ENCODE measurements around the gene COLEC11.

The COLEC11 gene

DNA sequence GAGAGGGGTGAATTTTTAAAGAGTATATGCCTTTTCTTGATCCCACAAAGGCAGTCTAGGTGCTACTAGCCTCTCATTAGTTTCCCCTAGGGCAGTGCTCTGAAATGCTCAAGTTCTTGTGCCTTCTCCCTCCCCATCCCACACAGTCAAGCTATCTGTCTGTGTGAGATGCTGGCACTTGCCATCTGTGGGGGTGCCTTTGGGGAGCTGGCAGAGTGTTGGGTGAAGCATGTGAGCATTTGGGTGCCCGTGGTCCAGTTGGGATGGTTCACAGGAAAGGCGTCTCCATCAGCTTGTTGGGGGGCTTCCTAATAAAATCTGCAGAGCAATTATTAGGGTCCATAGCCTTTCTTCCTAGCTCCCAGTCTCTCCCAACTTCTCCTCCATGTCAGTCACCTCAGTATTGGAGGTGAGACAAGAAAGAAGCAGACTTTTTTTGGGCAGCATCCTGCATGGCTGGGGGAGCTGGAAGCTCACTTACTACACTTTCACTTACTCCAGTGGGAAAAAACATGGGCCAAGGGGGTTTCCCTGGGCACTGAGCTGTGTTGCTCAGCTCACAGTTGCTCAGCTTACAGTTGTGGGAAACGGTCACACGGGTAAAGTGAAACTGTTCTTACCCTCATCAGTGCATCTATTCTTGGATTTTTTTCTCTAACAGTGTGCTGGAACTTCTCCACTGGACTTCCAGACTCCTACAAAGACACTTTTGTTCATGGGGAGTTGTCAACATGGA is 29.3 kb downstream of the COLEC11 start:
- no peak overlapping the region for H3K4me3 ChIP-seq (ENCODE audit: insufficient read depth in 1 of 2, low read depth in 1 of 2, low read length in 2 of 2)
- WGBS: 95% methylated on average over 2 of the region's 4 CpGs
- H3K27me3 ChIP-seq (ENCODE audit: control insufficient read depth in 1 of 2, insufficient read depth in 1 of 2, low read length in 2 of 2): peaks cover 0 to 3% of the 10 kb centered on the region in 2 experiments
- H3K4ac ChIP-seq (ENCODE audit: low read depth in 1 of 2, low read length in 2 of 2): peak overlapping the region in 1 of 2 experiments; percentile 73
- peak; percentile 59 for DNase-seq
- H3K79me1 ChIP-seq (replicated peaks; ENCODE audit: low read length, poor library complexity, severe bottlenecking): no peaks in the 10 kb centered on the region
- H3K9me3 ChIP-seq (ENCODE audit: control insufficient read depth, low read length): peaks cover 5% of the 10 kb centered on the region
- H2BK15ac ChIP-seq (ENCODE audit: low read depth, poor library complexity, severe bottlenecking): peak overlapping the region; percentile 70
- no peak overlapping the region for H2AFZ ChIP-seq (ENCODE audit: low read depth, low read length)
- no peak overlapping the region for H3K9ac ChIP-seq (ENCODE audit: low read length)
- H3K36me3 ChIP-seq (ENCODE audit: control insufficient read depth in 1 of 2, insufficient read depth in 2 of 2, low read depth in 1 of 2, low read length in 2 of 2): no peaks in the 10 kb centered on the region
- H3K4me2 ChIP-seq (ENCODE audit: low read length, poor library complexity, severe bottlenecking): no peak overlapping the region
- H4K8ac ChIP-seq (ENCODE audit: low read length): no peak overlapping the region
- peak overlapping the region in 1 of 2 experiments; percentile 26 for H3K18ac ChIP-seq (ENCODE audit: low read depth in 1 of 2, low read length in 2 of 2)
- H2BK120ac ChIP-seq (ENCODE audit: low read depth, low read length): peak overlapping the region; percentile 66
- peak overlapping the region; percentile 14 to 82 for H2BK12ac ChIP-seq (ENCODE audit: low read length in 2 of 2)
- no peak overlapping the region for H2BK5ac ChIP-seq (ENCODE audit: low read depth, low read length, poor library complexity, severe bottlenecking)
- peaks cover 2% of the 10 kb centered on the region for H3K4me1 ChIP-seq (ENCODE audit: control insufficient read depth, insufficient read depth, low read depth, low read length)
- H3K23ac ChIP-seq (ENCODE audit: low read length in 2 of 2): no peak overlapping the region
- no peak overlapping the region for H3K27ac ChIP-seq (ENCODE audit: low read length, poor library complexity, severe bottlenecking)
- no peak overlapping the region for H3K14ac ChIP-seq (ENCODE audit: low read length in 2 of 2)
- no peak overlapping the region for H2AK5ac ChIP-seq (ENCODE audit: low read length, severe bottlenecking)
- H4K91ac ChIP-seq (ENCODE audit: low read length): peak overlapping the region; percentile 84

DNA sequence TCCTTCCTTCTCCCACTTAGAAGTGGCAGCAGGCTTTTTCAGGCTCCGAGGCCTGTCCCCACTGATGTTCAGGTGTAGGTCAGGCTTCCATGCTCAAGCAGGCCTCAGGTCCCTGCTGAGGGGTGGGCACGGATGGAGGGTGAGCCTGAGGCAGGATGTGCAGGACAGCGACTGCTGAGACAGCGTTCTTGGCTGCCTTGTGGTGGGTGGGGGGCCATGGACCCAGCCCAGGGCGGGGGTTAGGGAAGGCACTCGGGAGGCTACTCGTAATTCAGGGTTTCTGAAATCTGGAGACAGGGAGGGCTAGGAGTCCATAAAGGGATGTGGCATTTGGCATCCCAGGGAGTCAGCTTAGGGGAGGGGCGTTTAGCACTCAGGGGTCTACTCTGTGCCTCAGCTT is 30.3 kb downstream of the COLEC11 start:
- H3K4me2 ChIP-seq (ENCODE audit: low read length, poor library complexity, severe bottlenecking): no peak overlapping the region
- H3K14ac ChIP-seq (ENCODE audit: low read length in 2 of 2): no peak overlapping the region
- H3K79me1 ChIP-seq (replicated peaks; ENCODE audit: low read length, poor library complexity, severe bottlenecking): no peaks in the 10 kb centered on the region
- H3K23ac ChIP-seq (ENCODE audit: low read length in 2 of 2): peak overlapping the region in 1 of 2 experiments; percentile 61
- WGBS: 95% methylated on average over 7 of the region's 8 CpGs
- peak overlapping the region; percentile 87 for H2BK15ac ChIP-seq (ENCODE audit: low read depth, poor library complexity, severe bottlenecking)
- H3K36me3 ChIP-seq (ENCODE audit: control insufficient read depth in 1 of 2, insufficient read depth in 2 of 2, low read depth in 1 of 2, low read length in 2 of 2): no peaks in the 10 kb centered on the region
- peaks cover 0 to 3% of the 10 kb centered on the region in 2 experiments for H3K27me3 ChIP-seq (ENCODE audit: control insufficient read depth in 1 of 2, insufficient read depth in 1 of 2, low read length in 2 of 2)
- peaks cover 2% of the 10 kb centered on the region for H3K4me1 ChIP-seq (ENCODE audit: control insufficient read depth, insufficient read depth, low read depth, low read length)
- H2AFZ ChIP-seq (ENCODE audit: low read depth, low read length): no peak overlapping the region
- no peak for DNase-seq
- H3K4ac ChIP-seq (ENCODE audit: low read depth in 1 of 2, low read length in 2 of 2): peak overlapping the region; percentile 92 to 95
- H4K91ac ChIP-seq (ENCODE audit: low read length): peak overlapping the region; percentile 98
- H3K18ac ChIP-seq (ENCODE audit: low read depth in 1 of 2, low read length in 2 of 2): peak overlapping the region; percentile 92 to 96
- H3K9me3 ChIP-seq (ENCODE audit: control insufficient read depth, low read length): peaks cover 5% of the 10 kb centered on the region
- H2AK5ac ChIP-seq (ENCODE audit: low read length, severe bottlenecking): no peak overlapping the region
- H3K27ac ChIP-seq (ENCODE audit: low read length, poor library complexity, severe bottlenecking): no peak overlapping the region
- peak overlapping the region; percentile 85 for H4K8ac ChIP-seq (ENCODE audit: low read length)
- no peak overlapping the region for H3K9ac ChIP-seq (ENCODE audit: low read length)
- no peak overlapping the region for H2BK5ac ChIP-seq (ENCODE audit: low read depth, low read length, poor library complexity, severe bottlenecking)
- peak overlapping the region; percentile 100 for H2BK12ac ChIP-seq (ENCODE audit: low read length in 2 of 2)
- no peak overlapping the region for H3K4me3 ChIP-seq (ENCODE audit: insufficient read depth in 1 of 2, low read depth in 1 of 2, low read length in 2 of 2)
- H2BK120ac ChIP-seq (ENCODE audit: low read depth, low read length): peak overlapping the region; percentile 94

DNA sequence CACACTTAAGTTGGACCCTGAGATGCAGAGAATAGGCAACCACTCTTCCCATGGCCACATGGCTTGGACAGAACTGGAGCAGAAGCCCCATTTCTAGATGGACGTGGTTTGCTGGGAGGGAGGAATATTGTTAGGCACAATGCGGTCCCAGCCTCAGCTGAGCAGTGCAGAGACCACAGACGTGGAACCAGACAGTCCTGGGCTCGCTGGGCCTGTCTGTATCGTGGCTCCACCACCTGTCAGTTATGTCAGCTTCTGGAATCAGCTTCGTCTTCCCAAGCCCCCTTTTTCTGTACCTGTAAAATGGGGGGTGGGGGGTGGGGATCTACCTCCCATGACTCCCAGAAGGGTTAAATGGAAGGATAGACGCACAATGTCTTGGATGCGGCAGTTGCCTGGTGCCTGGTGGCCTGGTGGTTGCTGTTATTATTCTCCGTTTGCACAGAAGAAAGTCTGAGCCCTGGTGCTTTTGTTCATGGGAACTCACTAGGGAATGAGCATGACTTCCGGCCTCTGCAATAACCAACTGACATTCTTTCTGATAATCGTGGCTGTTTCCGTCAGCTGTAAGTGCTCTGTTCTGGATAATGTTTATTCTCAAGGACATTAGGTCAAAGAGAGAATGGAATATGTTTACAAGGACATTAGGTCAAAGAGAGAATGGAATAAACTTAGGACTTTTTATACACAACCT is 31.4 kb downstream of the COLEC11 start:
- Histone ChIP-seq H3K36me3 (ENCODE audit: control insufficient read depth in 1 of 2, insufficient read depth in 2 of 2, low read depth in 1 of 2, low read length in 2 of 2) (no peaks in the 10 kb centered on the region), H3K4me1 (ENCODE audit: control insufficient read depth, insufficient read depth, low read depth, low read length) (peaks cover 2% of the 10 kb centered on the region), H3K4me3 (ENCODE audit: insufficient read depth in 1 of 2, low read depth in 1 of 2, low read length in 2 of 2) (no peak overlapping the region), H3K23ac (ENCODE audit: low read length in 2 of 2) (peak overlapping the region; percentile 14 to 67), H3K4me2 (ENCODE audit: low read length, poor library complexity, severe bottlenecking) (no peak overlapping the region), H2BK120ac (ENCODE audit: low read depth, low read length) (peak overlapping the region; percentile 99), H3K9ac (ENCODE audit: low read length) (no peak overlapping the region), H2BK15ac (ENCODE audit: low read depth, poor library complexity, severe bottlenecking) (peak overlapping the region; percentile 84), H3K18ac (ENCODE audit: low read depth in 1 of 2, low read length in 2 of 2) (peak overlapping the region; percentile 99), H2BK5ac (ENCODE audit: low read depth, low read length, poor library complexity, severe bottlenecking) (no peak overlapping the region), H3K79me1 (replicated peaks; ENCODE audit: low read length, poor library complexity, severe bottlenecking) (no peaks in the 10 kb centered on the region), H3K4ac (ENCODE audit: low read depth in 1 of 2, low read length in 2 of 2) (peak overlapping the region; percentile 99 to 100), H2AFZ (ENCODE audit: low read depth, low read length) (no peak overlapping the region), H4K91ac (ENCODE audit: low read length) (peak overlapping the region; percentile 100), H3K14ac (ENCODE audit: low read length in 2 of 2) (peak overlapping the region; percentile 9 to 61), H3K27me3 (ENCODE audit: control insufficient read depth in 1 of 2, insufficient read depth in 1 of 2, low read length in 2 of 2) (peaks cover 0 to 3% of the 10 kb centered on the region in 2 experiments), H3K27ac (ENCODE audit: low read length, poor library complexity, severe bottlenecking) (no peak overlapping the region), H2BK12ac (ENCODE audit: low read length in 2 of 2) (peak overlapping the region; percentile 97 to 100), H2AK5ac (ENCODE audit: low read length, severe bottlenecking) (no peak overlapping the region), H4K8ac (ENCODE audit: low read length) (peak overlapping the region; percentile 99), H3K9me3 (ENCODE audit: control insufficient read depth, low read length) (peaks cover 5% of the 10 kb centered on the region)
- DNase-seq: peak; percentile 97
- WGBS: 52% methylated on average over 12 of the region's 12 CpGs
